Activated gamma-delta T cell (primary cell): ENCODE measurements around the gene IFT88.
"Not testable (repeated sequence)": the region's sequence is repeated elsewhere in the genome, so short reads cannot be mapped to it uniquely, and the experiment has no call there.

ENCODE experiments used
- DNase-seq: peaks from one replicate; lab custom pipeline; 2025; lab: John Stamatoyannopoulos, UW

IFT88 gene

GRCh38 chr13:20624213-20624612, 57.3 kb downstream of the IFT88 start:
- no peak for DNase-seq

GRCh38 chr13:20633802-20634201, 66.8 kb downstream of the IFT88 start:
- DNase-seq, result no peak

GRCh38 chr13:20636079-20636478, 69.1 kb downstream of the IFT88 start:
- DNase-seq, result no peak

- DNase-seq, result no peak
Observed at GRCh38 chr13:20637811-20638210, 70.9 kb downstream of the IFT88 start.

GRCh38 chr13:20647758-20648157, 80.8 kb downstream of the IFT88 start:
- no peak for DNase-seq

- DNase-seq, result no peak
Observed at GRCh38 chr13:20652946-20653345, 86.0 kb downstream of the IFT88 start.

GRCh38 chr13:20654156-20654555, 87.2 kb downstream of the IFT88 start:
- no peak for DNase-seq

GRCh38 chr13:20658451-20659040, 91.6 kb downstream of the IFT88 start:
- no peak for DNase-seq

GRCh38 chr13:20664351-20664750, 97.4 kb downstream of the IFT88 start:
- DNase-seq, result no peak

- DNase-seq, result no peak
Observed at GRCh38 chr13:20666948-20667347, 100.0 kb downstream of the IFT88 start.

GRCh38 chr13:20667857-20668437, 101.0 kb downstream of the IFT88 start:
- no peak for DNase-seq

- DNase-seq, result no peak
Observed at GRCh38 chr13:20669162-20669561, 102.2 kb downstream of the IFT88 start.

GRCh38 chr13:20671789-20672188, 104.8 kb downstream of the IFT88 start:
- no peak for DNase-seq

- DNase-seq, result no peak
Observed at GRCh38 chr13:20672772-20673171, 105.8 kb downstream of the IFT88 start.

GRCh38 chr13:20673715-20674114, 106.8 kb downstream of the IFT88 start:
- DNase-seq, result no peak

- DNase-seq, result no peak
Observed at GRCh38 chr13:20676213-20676612, 109.3 kb downstream of the IFT88 start.

GRCh38 chr13:20678606-20679005, 111.6 kb downstream of the IFT88 start:
- not testable (repeated sequence) for DNase-seq

GRCh38 chr13:20679879-20680278, 112.9 kb downstream of the IFT88 start:
- DNase-seq, result no peak

- DNase-seq, result no peak
Observed at GRCh38 chr13:20680416-20681080, 113.6 kb downstream of the IFT88 start.

- not testable (repeated sequence) for DNase-seq
Observed at GRCh38 chr13:20681481-20681880, 114.5 kb downstream of the IFT88 start.

GRCh38 chr13:20682061-20682460, 115.1 kb downstream of the IFT88 start:
- DNase-seq, result no peak

- no peak for DNase-seq
Observed at GRCh38 chr13:20684041-20684440, 117.1 kb downstream of the IFT88 start.

GRCh38 chr13:20684546-20684945, 117.6 kb downstream of the IFT88 start:
- no peak for DNase-seq

GRCh38 chr13:20685092-20685491, 118.1 kb downstream of the IFT88 start:
- DNase-seq, result no peak
